A549 treated with AZD2906 at 1 μM for 4 hours (cell line): ENCODE measurements around the gene TBCE. TPM values are rescaled to one million over a fixed set of nuclear protein-coding genes. Genes with fewer than 3 reads are reported as not detected.

Experiments
- total RNA-seq: library from RNA; stranded (reverse); fragments of 200-300 nt; extraction: Qiagen RNA extraction; gene quantifications from 5 replicates; pipeline ENCODE4 v1.2.3, GENCODE V29; 2022

The TBCE gene, protein sequence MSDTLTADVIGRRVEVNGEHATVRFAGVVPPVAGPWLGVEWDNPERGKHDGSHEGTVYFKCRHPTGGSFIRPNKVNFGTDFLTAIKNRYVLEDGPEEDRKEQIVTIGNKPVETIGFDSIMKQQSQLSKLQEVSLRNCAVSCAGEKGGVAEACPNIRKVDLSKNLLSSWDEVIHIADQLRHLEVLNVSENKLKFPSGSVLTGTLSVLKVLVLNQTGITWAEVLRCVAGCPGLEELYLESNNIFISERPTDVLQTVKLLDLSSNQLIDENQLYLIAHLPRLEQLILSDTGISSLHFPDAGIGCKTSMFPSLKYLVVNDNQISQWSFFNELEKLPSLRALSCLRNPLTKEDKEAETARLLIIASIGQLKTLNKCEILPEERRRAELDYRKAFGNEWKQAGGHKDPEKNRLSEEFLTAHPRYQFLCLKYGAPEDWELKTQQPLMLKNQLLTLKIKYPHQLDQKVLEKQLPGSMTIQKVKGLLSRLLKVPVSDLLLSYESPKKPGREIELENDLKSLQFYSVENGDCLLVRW
- total RNA-seq, result 38.3 to 48.7 TPM (median 44.9 TPM) in 5 replicates

DNA sequence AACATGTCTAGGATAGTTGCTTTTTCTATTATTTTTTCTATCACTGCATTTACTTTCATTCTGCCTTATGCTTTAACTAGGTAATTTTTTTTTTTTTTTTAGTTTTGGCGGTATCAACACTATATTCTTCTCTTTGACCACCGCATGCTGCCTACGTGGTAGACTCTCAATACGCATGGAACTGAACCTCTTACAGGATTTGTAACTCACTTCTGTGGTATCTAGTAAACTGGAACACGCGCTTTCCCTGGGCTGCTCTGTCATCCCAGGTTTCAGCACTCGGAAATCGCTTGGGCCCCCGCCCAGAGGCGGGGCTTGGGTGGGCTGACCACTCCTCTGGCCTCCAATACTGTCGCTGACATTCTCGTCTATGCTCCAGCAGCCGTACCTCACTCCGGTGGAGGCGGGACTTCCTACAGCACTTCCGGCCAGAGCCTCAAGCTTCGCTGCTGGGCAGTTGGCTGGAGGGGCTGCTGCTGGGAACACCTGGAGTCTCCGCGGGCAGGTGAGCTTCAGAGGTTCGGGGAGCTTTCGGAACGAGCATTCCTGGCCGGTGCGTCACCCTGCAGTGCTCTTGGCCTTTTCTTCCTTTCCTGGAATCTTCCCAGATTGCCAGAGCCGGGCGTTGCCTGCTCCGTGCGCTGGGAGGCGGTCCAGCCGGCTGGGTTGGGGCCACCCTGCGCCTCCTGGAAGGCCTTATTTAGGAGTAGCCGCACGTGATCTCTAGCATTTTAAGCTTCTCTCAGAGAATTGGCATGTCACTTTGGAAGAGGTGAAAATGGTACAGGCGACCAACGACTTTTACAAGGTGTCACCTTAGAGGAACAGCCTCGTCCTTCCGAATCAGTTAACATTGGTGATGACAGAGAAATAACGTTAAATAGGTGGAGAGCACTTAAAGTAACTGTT is at the start of gene TBCE:
Gene TBCE (plus strand): TSS at position 428 of the 909 bp plus-strand sequence. CDS start 12,623 bp downstream, outside the sequence.

DNA sequence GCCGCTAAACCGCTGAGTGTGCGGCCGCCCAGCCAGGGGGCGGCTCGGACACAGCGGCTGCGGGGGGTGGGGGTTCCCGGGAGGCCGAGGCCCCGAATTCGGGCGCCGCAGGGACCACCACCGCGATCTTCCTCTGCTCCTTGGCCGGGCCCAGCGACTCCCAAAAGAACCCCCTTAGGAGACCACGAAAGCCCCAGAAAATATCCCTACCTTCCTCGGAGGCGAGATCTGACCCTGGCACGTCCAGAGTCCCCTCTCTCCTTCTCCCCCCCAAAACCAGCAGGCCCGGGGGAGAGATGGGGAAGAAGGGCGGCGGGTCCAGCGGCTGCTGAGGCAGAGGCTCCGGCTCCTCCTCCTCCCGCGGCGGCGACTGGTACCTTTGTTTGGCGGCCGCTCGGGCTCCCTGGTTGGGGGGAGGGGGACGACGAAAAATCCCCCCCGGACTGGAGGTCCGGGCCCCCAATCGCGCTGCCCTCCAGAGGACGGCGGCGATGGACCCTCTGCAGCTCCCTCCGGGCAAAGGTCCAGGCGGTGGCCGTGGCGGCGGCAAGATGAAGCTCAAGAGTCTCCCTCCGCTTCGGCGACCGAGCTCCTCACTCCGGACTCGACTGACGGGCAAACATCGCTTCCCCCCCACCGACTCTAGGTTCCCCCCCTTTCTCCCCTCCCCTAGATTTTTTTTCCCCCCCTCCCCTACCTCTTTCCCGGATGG is 39.5 kb upstream of the TBCE start, which contains the start of gene ARID4B:
Gene ARID4B (minus strand): TSS at position 621 of the 712 bp plus-strand sequence. CDS start 1,260 bp downstream, outside the sequence.

DNA sequence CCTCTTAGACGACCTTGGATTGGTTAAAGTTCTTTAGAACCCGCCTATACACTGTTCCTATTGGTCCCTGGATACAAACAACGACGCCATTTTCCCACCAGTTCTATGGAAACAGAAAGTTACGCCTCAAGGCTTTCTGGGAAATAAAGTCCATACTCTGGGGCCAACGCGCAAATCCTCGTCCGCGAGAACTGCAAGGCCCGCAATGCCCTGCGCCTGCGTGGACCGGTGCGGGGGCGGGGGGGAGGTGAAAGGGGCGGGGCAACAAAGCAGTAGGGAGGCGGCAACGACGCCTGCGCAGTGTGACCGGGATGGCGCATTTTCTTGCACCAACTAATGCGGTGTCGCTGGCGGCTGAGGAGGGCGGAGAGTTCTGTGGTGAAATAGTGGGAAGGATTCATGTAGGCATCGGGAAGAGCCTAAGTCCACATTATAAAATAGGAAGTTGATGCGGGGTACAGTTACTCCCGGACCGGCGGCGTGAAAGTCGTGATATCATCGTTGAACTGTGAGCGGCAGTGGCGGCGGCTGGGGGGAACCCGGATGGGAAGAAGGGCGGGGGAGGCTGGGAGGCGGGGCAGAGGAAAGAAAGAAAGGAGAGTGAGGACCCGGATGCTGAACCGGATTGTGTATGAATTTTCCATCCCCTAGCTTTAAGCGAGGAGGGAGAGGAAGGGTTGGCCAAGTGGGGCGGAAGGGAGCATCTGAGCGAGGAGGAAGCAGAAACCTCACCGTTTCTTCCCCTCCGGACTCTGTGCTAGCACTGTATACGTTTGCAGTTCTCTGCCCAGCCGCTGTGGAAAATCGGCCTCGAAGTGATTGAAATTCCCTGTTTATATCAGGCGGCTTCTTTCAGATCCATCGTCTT is 38.7 kb upstream of the TBCE start, which contains the start of gene GGPS1:
Gene GGPS1 (plus strand): TSS at position 300 of the 868 bp plus-strand sequence. CDS start 6,695 bp downstream, outside the sequence.

Other genes starting within 250 kb of the TBCE start
- gene TOMM20, start 238.6 kb upstream of the TBCE start, total RNA-seq, result 102 to 125 TPM (median 105 TPM) in 5 replicates
- 62.9 to 71.4 TPM (median 64.3 TPM) in 5 replicates for gene RBM34, start 206.2 kb upstream of the TBCE start, total RNA-seq
- gene ARID4B, start 39.2 kb upstream of the TBCE start, total RNA-seq, result 12.0 to 19.4 TPM (median 13.2 TPM) in 5 replicates
- gene GGPS1, start 38.9 kb upstream of the TBCE start, total RNA-seq, result 15.8 to 21.3 TPM (median 17.1 TPM) in 5 replicates
- gene B3GALNT2, start 137.0 kb downstream of the TBCE start, total RNA-seq, result 14.4 to 20.9 TPM (median 17.3 TPM) in 5 replicates